Measurements from ENCODE around the gene UBE2E2.

DNA sequence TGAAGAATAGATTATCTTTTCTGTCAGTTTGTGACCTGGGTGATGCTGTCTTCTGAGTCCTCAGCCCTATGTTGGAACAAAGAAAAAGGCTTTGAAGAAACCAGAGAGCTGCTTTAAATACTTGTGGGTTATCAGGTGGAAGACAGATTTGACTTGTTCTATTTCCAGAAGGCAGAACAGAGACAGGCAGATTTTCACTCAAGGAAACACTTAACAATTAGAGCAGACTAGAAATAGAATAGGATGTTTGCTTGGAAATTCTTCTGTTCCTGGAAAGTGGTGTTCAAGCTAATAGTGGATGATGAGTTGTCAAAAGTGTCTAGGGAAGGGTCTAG, 219.4 kb downstream of the UBE2E2 start:
- TF ChIP-seq, protein P1, sequence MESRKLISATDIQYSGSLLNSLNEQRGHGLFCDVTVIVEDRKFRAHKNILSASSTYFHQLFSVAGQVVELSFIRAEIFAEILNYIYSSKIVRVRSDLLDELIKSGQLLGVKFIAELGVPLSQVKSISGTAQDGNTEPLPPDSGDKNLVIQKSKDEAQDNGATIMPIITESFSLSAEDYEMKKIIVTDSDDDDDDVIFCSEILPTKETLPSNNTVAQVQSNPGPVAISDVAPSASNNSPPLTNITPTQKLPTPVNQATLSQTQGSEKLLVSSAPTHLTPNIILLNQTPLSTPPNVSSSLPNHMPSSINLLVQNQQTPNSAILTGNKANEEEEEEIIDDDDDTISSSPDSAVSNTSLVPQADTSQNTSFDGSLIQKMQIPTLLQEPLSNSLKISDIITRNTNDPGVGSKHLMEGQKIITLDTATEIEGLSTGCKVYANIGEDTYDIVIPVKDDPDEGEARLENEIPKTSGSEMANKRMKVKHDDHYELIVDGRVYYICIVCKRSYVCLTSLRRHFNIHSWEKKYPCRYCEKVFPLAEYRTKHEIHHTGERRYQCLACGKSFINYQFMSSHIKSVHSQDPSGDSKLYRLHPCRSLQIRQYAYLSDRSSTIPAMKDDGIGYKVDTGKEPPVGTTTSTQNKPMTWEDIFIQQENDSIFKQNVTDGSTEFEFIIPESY (CRISPR knock-in tag; IDR thresholded peaks at IDR 0.05) = no peak
- TF ChIP-seq ZFP37 (CRISPR knock-in tag; IDR thresholded peaks at IDR 0.05; ENCODE audit: borderline replicate concordance) = no peak
- TF ChIP-seq ZBTB21 (CRISPR knock-in tag; IDR thresholded peaks at IDR 0.05) = no peak
- TF ChIP-seq, protein P2, sequence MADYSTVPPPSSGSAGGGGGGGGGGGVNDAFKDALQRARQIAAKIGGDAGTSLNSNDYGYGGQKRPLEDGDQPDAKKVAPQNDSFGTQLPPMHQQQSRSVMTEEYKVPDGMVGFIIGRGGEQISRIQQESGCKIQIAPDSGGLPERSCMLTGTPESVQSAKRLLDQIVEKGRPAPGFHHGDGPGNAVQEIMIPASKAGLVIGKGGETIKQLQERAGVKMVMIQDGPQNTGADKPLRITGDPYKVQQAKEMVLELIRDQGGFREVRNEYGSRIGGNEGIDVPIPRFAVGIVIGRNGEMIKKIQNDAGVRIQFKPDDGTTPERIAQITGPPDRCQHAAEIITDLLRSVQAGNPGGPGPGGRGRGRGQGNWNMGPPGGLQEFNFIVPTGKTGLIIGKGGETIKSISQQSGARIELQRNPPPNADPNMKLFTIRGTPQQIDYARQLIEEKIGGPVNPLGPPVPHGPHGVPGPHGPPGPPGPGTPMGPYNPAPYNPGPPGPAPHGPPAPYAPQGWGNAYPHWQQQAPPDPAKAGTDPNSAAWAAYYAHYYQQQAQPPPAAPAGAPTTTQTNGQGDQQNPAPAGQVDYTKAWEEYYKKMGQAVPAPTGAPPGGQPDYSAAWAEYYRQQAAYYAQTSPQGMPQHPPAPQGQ (CRISPR knock-in tag; IDR thresholded peaks at IDR 0.05; ENCODE audit: borderline replicate concordance) = no peak
- no peak for TF ChIP-seq ZNF337 (CRISPR knock-in tag; IDR thresholded peaks at IDR 0.05; ENCODE audit: borderline replicate concordance, low read depth)
- no peak for TF ChIP-seq MBD4 (IDR thresholded peaks at IDR 0.05; ENCODE audit: borderline replicate concordance, low read length)
- no peak for TF ChIP-seq EP300 (IDR thresholded peaks at IDR 0.05; ENCODE audit: low read depth in 2 of 2, low read length in 2 of 2)
- TF ChIP-seq EP300 (CRISPR knock-in tag; IDR thresholded peaks at IDR 0.05; ENCODE audit: borderline replicate concordance) = no peak

Data from HepG2 (cell line).